GM21423 (cell line): ENCODE data around the gene GMDS.

ENCODE experiments used
- ATAC-seq: cut with Tn5 transposase; IDR thresholded peaks from one replicate; pipeline ENCODE4 v1.9.1; 2021; ENCODE audit warnings: mild to moderate bottlenecking, moderate library complexity; ENCODE audit not compliant: unreplicated experiment

GMDS gene

DNA sequence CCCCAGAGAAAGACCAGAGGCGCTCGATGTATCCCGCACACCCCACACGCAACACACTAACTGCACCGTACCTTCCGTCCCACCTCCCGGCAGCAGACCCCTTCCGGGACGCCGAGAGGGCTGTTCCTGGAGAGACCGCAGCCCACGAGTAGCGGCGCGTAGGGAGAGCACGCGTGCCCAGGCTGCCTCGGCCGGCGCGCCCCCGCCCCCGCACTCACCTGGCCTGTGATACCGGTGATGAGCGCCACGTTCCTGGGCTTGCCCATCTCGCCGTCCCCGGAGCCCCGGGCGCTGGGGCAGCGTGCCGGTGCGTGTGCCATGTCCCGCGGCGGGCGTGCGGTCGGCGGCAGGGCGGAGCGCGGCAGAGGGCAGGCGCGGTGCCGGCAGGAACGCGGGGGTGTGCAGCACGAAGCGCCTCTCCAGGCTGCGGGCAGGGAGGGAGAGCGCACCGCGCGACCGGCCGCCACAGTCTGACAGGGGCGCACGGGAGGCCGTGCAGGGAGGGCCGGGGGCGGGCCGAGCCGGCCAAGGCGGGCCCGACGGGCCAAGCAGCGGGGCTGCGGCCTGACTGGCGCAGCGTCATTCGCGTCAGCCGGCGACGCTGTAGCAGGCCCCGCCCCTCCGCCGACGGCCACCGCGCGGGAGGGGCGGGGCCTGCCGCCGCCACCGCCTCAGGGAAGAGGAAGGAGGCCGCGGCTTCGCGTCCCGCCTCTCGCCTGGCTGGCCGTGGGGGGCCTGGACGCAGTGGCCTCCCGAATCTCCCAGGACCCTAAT lies at the start of gene GMDS:
Gene GMDS, minus strand, starts transcription at position 503 of the 774 bp plus-strand sequence.
- peak; percentile 90 for ATAC-seq

DNA sequence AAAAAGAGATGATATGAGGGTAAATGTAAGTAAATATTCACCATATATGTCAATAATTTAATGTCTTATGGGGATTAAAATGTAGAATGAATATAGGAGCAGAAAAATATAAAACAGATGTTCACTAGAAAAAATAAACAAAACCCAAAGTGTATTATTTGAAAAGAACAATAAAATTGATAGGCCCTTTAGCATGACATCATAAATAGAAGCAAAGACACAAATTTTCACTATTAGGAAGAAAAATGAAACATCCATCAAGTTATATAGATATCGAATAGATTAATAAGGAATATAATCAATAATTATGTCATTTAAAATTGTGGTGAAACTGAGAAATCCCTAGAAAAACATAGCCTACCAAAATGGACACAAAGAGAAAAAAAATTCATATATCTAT lies 40.1 kb upstream of the GMDS start:
- ATAC-seq: no peak

DNA sequence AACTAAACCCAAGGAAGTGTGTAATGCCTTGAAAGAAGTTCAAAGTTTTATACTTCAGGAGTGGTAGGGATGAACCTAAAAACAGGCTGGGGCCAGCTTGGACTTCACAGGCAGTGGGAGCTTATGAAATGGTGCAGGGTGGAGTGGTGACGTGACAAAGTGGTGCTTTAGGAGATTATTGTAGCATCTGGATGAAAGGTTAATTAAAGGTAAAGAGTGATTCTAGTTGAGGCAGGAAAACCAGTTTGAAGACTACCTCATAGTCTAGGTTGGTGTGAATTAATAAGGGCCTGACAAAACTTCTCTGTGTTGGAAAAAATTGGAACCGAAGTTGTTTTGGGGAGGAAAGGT lies 30.5 kb upstream of the GMDS start:
- no peak for ATAC-seq

DNA sequence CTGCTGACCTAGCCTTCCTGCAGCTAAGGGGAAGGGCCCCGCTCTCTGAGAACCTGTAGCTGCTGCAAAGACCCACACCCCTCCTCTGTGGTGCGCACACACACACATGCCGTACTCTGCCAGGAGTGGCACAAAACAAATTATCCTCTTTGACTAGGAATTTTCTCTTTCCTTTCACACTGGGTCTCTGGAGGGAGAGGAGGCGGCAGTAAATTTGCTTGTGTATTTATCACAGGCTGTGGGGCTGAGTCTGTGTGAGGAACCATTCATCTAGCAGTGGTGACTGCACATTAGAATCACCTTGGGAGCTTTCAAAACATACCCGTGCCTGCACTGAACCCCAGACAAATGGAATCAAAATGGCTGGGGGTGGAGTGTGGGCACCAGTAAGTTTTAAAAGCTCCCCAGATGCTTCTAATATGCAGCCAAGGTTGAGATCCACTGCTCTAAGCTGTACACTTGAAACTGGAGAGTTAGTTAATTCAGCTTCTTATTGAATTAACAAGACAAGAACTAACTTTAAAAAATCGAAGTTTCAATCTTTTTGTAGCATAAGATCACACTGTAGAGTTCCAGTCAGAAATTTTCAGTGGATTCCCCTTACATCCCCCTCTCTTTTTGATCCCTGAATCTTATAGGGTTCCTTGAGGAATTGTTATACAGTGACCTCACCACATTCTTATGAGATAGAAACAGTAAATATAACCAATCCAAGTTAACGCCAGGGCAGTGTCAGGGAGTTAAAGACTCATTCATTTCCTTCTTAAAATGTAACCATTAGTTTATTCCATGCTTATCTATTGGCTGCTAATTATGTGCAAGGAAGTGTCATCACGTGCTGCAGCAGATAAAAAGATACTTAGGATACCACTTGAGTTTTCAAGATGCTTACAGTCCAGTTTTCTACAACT lies 29.8 kb upstream of the GMDS start:
- no peak for ATAC-seq

DNA sequence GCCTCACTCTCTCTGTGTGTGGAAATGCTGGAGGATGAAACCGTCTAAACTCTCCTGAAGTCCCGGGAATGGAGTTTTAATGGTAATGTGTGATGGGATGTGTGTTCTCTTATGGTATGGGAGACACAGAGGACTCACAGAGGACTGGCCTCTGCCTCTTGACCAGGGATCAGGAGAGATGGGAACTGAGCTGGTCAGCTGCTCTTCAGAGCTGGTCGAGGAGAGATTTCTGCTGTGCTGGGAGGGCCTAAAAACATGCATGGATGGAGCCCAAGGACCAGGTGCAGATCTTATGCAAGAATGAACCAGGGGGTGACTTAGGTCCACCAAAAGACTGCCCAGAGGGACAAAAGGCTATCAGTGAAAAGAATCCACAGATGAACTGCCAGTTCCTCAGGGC lies 27.3 kb upstream of the GMDS start:
- ATAC-seq: no peak

DNA sequence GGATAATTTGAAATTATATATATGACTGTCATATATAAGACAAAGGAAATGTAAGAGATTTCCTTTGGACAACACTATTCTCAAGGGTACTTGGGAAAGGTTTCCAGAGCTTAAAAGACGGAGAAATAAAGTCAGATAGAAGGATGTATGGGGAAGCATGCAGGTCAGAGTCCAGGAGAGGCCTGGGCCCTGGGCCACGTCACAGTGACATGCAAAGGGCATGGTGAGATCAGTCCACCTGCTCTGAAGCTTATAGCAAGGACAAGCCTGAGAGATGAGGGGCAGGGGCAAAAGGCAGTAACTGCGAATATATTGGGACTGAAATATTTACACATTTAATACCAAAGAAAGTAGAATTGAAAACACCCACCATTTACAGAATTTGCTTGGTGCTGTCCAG lies 24.6 kb upstream of the GMDS start:
- no peak for ATAC-seq

DNA sequence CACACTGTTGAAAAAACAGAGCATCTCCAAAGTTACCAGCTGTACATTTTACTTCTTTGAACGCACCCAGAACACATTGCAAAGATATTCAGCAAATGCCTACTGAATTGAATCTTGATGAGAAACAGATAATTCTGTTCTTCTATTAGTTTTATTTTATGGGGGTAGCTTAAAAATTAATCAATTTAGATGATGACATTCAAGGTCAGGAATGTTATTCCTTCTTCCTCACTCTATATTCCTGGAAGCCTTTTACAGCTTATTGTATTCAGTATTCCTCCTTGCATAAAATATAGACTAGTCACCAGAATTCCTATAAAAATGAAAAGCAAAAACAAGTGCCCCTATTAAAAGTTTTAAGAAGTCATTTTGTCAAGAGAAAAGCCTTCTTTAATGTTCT lies 21.4 kb upstream of the GMDS start:
- ATAC-seq: no peak

DNA sequence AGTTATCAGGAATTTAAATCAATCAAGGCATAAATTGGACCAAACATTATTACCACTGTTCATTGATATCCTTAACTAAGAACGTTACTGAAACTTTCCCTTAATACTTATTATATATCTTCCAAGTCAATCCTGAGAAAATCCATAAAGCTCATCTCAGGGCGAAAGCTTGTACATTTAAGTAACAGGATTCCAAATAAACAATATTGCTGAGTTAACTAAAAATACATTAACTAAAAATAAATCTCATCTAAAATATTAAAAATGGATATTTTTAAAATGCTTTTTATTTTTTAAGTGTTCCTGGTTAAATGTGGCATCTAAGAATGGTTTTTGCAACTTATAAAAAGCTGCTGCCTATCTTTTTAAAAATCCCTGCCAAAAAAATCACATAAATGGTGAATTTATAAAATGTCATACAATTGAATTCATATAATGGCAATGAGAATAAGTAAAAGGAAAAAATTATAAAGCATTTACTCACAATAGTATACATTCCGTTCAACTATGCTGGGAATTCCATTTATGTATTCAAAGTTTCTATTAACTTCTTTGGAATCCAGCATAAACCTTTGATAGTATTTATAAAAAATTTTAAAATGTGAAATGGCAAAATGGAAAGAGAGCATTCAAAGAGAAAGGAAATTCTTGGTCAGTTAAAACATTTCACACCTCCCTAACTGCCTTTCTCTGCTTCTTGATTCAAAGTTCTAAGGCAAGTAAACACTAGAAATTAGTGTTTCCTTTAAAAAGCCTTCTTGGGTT lies 20.8 kb upstream of the GMDS start:
- no peak for ATAC-seq

DNA sequence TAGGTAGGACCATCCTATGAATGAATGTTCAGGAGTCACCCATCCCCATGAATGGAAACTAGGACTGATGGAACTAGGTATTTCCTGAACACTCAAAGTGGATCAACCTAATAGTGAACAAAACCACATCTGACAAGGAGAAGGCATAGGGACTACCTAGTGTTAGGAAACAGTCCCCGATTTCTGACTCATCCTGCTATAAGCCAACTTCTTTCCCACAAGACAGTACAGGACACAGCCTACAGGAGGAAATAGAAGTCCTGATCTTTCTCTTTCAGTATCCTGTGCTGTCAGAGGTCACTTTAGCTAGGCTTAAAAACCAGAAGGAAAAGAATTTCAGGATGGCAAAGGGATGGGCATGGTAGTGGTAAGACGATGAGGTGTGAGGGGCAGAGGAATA lies 19.5 kb upstream of the GMDS start:
- ATAC-seq: no peak

DNA sequence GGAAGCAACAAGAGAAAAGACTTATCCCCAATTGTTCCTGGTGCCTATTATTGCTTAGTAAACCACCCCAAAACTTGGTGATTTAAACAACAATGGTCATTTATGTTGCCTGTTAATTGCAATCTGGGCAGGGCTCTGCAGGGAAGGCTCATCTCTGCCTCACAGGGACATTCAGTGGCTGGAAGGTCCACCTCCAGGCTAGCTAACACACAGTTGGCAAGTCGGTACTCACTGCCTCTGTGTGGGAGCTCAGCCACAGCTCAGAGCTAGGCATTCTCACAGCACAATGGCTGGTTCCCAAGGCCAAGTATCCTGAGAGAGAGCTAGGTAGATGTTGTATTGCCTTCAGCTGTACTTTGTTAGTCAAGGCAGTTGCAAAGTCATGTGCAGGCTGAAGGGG lies 18.5 kb upstream of the GMDS start:
- ATAC-seq: no peak

DNA sequence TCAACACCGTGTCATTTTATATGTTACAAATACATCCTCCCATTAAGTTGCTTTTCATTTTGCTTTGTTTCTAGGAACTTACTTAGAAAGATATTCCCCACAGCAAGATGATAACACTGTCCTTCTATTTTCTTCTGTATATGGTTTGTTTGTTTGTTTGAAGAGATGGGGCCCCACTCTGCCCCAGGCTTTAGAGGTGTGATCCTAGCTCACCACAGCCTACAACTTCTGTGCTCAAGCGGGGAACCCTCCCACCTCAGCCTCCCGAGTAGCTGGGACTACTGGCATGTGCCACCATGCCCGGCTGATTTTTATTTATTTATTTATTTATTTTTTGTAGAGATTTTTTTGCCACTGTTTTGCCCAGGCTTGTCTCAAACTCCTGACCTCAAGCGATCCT lies 14.2 kb upstream of the GMDS start:
- ATAC-seq: no peak

DNA sequence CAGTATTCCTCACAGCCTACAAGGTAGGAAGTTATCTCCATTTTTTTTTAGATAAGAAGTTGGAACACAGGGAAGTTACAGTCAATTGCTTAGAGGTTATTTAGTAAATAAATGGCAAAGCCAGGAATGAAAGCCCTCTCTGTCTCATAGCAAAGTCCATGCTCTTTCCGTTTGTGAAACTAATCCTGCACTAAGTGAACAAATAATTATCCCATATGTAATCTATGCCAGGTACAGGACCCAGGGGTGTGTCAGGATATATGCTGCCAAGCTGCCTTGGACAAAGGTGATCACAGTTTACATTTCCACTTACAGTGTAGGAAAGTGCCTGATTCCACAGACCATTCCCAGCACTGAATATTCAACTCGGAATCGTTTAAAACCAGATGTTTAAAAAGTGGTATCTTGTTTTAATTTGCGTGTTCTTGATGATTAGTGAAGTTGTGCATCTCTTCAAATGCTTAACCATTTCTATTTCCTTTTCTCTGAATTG lies 13.6 kb upstream of the GMDS start:
- no peak for ATAC-seq

DNA sequence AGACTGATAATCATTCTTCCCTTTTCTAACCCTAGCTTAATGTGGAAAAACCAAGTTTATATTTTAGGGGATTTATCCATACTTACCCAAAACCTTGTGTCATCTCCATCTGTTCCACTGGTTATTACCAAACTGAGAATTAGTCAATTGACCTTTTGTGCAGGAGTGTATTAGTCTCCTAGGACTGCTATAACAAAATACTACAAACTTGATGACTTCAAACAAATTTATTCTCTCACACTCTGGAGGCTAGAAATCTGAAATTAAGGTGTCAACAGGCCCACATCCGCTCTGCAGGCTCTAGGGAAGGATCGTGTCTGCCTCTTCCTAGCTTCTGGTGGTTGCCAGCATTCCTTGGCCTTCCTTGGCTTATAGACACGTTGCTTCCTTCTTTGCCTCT lies 12.7 kb upstream of the GMDS start:
- ATAC-seq: no peak

DNA sequence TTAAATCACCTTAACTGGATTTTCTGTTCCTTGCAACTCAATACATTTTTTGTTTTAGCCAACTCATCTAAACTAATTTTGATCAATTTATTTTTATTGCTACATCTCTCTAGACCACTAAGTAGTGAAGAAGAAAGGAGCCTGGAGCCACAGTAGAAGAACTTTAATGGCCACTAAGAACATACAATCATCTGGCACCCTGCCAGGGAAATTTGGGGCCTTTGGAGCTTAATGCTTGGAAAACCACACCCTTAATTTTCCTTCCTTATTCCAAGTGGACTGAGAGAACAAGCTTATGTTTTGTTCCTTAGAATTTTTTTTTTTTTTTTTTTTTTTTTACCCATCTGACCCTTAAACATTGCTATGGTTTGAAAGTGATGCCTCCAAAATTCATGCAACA lies 12.0 kb upstream of the GMDS start:
- no peak for ATAC-seq

DNA sequence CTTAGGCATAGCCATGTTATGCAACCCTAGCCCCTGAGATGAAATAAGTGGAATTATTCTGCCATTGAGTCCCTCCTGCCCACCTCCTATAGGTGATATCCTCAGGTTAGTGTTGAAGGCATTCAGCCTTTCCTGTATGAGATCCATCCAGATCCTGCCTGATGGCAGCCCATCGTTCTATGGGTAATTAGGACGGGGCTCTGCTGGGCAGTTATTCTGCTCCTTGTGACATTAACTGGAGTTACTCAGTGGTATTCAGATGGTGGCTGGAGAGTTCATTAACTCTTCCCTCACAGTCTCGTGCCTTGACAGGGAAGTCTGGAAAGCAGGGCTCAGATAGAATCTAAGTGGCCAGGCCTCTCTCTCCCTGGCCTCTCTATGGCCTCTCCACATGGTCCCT lies 9.3 kb upstream of the GMDS start:
- no peak for ATAC-seq

DNA sequence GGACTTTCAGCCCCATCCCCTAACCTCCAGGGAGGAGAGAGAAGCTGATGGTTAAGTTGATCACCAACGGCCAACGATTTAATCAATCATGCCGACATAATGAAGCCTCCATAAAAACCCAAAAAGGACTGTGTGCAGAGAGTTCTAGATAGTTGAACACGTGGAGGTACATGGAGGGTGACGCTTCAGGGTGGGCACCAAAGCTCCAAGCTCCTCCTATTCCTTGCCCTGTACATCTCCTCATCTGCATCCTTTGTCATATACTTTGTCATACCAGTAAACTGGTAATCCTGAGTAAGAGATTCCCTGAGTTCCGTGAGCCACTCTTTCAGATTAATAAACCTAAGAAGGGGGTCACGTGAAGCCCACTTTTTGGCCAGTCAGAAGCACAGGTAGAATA lies 3.7 kb upstream of the GMDS start:
- ATAC-seq: no peak

DNA sequence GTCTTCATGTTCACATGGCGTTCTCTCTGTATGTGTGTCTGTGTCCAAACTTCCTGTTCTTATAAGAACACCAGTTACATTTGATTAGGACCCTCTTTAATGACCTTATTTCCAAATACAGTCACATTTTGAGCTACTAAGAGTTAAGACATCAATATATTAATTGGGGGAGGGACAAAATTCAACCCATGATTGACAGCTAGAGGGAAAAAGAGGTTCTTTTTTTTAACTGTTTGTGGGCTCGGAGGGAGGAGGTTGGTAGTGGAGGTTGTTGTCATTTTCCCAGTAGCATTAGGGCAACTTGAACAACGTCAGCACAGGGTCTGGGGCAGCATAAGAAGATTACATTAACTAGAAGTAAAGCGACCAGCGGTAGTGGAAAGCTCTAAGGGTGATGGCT lies 2.3 kb upstream of the GMDS start:
- ATAC-seq: no peak

DNA sequence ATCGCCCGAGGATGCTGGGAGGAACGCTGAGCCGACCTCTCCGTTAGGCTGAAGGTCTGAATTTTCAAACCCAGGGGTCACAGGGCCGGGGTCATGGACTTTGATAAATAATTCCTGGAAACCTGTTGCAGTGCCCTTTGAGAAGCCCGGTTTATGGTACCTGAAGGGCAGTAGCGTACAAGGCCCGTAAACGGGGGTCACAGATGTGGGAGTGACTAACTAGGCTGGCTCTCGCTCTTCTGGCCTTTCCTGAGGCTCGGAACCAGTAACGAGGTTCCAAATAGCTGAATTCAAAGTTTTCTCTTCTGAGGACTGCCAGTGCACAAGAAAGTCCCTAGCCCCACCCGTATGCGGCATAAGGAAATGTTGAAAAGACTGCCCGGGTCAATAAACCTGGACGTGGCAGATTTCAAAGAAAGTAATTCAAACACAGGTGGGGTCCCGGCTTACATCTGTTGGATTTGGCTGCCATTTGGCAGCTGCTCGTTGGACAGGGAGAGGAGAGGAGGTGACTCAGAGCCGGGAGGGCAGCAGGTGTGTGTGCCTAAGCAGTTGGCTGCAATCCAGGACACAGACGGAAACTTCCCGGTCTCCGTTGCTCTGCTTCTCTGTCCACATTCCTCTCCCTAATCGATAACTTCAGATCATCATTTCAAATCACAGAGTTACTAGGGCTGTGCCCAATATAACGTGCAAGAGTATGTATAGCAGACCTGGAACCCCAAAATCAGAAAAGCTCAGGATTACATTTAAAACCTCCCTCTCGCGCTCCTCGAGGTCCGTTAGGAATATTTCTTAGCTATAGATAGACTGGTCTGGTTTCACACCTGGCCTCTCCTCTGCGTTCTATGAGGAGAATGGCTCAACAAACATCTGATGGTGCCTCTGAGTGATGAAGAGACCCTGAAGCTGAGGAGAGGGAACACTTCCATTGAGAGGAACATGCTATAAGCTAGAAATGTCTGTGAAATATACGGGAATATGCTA lies 765 bp upstream of the GMDS start:
- peak; percentile 18 for ATAC-seq

DNA sequence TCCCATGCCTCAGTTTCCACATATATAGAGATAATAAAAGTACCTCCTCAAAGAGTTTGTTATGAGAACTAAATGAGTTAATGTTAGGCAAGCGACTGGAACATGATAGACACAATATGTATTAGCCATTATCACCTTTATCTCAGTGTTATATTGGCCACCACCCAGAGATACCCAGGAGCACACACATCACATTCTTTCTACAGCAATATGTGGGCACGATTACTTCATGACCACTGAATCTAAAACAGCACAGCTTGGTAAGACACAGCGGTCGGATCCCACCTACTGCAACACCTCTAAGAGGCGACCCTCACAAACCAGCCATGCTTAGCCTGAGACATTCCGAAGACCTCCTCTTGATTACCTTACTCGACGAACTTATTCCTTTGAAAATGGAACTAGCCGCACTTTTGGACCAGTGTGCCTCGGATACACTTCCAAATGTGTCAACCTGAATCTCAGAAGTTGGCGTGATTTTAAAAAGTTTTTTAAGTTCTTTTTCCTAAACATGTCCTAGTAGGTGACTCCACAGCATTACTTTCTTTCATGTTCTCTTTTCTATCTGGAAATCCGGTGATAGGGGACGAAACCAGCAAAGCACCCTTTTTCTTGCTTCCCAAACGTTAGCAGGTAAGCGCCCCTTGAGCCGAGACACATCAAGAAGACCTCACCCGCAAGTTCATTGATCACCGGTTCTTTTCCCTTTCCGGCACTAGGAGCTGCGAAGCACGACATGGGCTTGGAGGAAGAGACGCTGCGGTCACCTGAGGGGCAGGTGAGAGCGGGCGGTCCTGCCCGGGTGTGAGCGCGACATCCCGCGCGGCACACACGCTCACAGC lies 923 bp downstream of the GMDS start:
- ATAC-seq: no peak
